Measurements from ENCODE around the gene BRSK2. TPM values are rescaled to one million over a fixed set of nuclear protein-coding genes. Genes with fewer than 3 reads are reported as not detected.

BRSK2 gene
- total and polyA plus RNA-seq, 2 of the 4 experiments (the other 2 are of a cell fraction) = 0.18 to 0.62 TPM

GRCh38 chr11:1348796-1349326 lies 40.9 kb upstream of the BRSK2 start:
- Histone ChIP-seq H2BK20ac (ENCODE audit: low read depth, low read length) (no peak overlapping the region), H3K27ac (ENCODE audit: insufficient read depth, low read length) (no peak overlapping the region), H3K23ac (ENCODE audit: low read depth, low read length) (no peak overlapping the region), H3K4ac (ENCODE audit: low read depth, low read length) (no peak overlapping the region), H3K79me1 (ENCODE audit: low read depth in 1 of 2, low read length in 2 of 2) (no peaks in the 10 kb centered on the region), H3K9me3 (ENCODE audit: control insufficient read depth, insufficient read depth, low read length) (no peaks in the 10 kb centered on the region), H3K4me1 (ENCODE audit: control insufficient read depth, insufficient read depth, low read length) (no peaks in the 10 kb centered on the region), H3K56ac (ENCODE audit: extremely low read depth, insufficient read depth, low read length) (no peak overlapping the region), H4K8ac (ENCODE audit: low read depth in 2 of 2, low read length in 2 of 2) (no peak overlapping the region), H2BK15ac (ENCODE audit: low read depth, low read length) (no peak overlapping the region), H3K27me3 (ENCODE audit: control insufficient read depth, insufficient read depth, low read length) (peaks cover 39% of the 10 kb centered on the region), H2BK120ac (ENCODE audit: low read depth, low read length) (no peak overlapping the region), H2AK5ac (ENCODE audit: low read depth, low read length) (no peak overlapping the region), H3K14ac (replicated peaks; ENCODE audit: low read depth, low read length) (no peak overlapping the region), H3K4me3 (ENCODE audit: insufficient read depth, low read depth, low read length) (no peak overlapping the region), H2AK9ac (replicated peaks; ENCODE audit: low read depth, low read length, poor library complexity) (no peak overlapping the region), H2AFZ (replicated peaks; ENCODE audit: low read length, poor library complexity) (no peak overlapping the region), H4K20me1 (ENCODE audit: insufficient read depth, low read length) (no peaks in the 10 kb centered on the region), H3K18ac (ENCODE audit: low read depth, low read length) (no peak overlapping the region), H3K9ac (ENCODE audit: low read depth, low read length) (no peak overlapping the region), H3K9me1 (ENCODE audit: insufficient read depth, low read length) (no peaks in the 10 kb centered on the region), H2BK5ac (ENCODE audit: low read depth, low read length, poor library complexity, severe bottlenecking) (no peak overlapping the region), H4K5ac (ENCODE audit: low read depth, low read length) (no peak overlapping the region), H3K4me2 (ENCODE audit: low read depth, low read length) (no peak overlapping the region), H3K36me3 (ENCODE audit: control insufficient read depth, insufficient read depth, low read length) (no peaks in the 10 kb centered on the region), H4K91ac (ENCODE audit: insufficient read depth, low read depth, low read length) (no peak overlapping the region)
- no peak for DNase-seq
- no TSS peak for BruUV-seq (replicated peaks)
- intact Hi-C loops (cut with micrococcal nuclease) (no loop called here), in situ Hi-C loops (cut with MboI; ENCODE audit: low sequenced_read_pairs) (no loop called here), dilution Hi-C loops (cut with HindIII; ENCODE audit: low sequenced_read_pairs, unreplicated experiment) (no loop called here)
- no peak for TF ChIP-seq RAD21 (IDR thresholded peaks at IDR 0.05; ENCODE audit: low read length)
- no peak for TF ChIP-seq MAZ (IDR thresholded peaks at IDR 0.05; ENCODE audit: borderline replicate concordance, low read depth, low read length)
- no peak for TF ChIP-seq POLR2A (IDR thresholded peaks at IDR 0.05; ENCODE audit: low read depth, low read length)
- POLR2A ChIA-PET (ENCODE audit: unreplicated experiment) = interaction anchor here (0.6 kb wide), 1 partner anchor 13 kb away, joined by 4 read pairs; no protein-coding TSS in a partner anchor
- CTCF ChIA-PET = no interaction called here
- WGBS, 2 experiments (ENCODE audit: extremely low coverage in 2 of 2, insufficient read length in 1 of 2) = 35% methylated on average over 7 of the region's 25 CpGs; no CpG with 5 or more reads in 1 of the 2 experiments
- no peak for ATAC-seq (ENCODE audit: low read depth)

Measured in IMR-90 (cell line).